Measurements from ENCODE around the gene RAC3.

The RAC3 gene

DNA sequence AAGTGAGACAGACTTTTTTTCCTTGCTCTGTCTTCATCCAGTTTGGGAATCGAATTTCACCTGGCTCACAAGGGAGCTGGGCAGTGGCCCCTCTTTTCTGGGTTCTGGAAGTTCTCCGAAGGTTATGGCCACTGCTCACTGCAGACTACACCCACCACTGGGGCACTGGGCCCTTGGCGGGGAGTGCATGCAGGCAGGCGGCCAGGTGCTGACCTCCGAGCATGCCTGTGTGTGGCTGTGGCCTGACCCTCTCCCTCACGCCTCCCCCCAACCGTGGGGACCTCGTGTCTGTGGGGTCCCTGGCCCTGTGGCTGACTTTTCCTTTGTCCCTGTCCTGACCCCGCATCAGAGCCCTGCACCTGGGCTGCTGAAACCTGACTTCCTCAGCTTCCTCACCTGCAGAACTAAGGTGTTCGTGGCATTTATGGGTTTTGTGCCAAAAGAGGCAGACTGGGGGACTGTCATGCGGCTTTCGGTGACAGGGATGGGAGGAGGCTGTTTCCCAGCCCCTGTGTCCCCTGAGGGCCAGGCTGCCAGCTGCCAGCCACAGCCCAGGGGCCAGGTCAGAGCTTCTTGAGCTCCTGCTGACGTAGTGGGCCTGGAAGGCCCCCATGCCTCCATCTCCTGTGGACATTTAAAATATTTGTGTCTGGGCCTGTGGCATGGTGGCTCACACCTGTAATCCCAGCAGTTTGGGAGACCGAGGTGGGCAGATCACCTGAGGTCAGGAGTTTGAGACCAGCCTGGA, 32.6 kb upstream of the RAC3 start:
- no peak for DNase-seq (ENCODE audit: low spot score)
- FAIRE-seq, result no peak

DNA sequence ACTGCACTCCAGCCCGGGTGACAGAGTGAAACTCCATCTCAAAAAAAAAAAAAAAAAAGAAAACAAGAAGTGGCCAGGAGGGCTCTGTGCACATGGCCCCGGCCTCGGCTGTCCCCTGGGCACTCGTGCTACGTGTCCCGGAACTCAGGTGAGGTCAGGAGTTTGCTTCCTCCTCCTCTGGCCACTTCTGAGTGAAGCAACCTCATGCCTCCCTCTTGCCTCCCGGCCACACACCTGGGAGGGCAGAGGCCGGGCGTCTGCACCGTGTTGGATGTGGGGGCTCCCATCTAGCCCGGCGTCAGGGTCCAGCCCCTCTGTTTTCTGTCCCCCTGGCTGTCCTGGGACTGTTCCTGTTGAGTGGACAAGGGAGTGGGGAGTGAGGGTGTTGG, 31.9 kb upstream of the RAC3 start:
- DNase-seq (ENCODE audit: low spot score) (no peak), FAIRE-seq (no peak)

DNA sequence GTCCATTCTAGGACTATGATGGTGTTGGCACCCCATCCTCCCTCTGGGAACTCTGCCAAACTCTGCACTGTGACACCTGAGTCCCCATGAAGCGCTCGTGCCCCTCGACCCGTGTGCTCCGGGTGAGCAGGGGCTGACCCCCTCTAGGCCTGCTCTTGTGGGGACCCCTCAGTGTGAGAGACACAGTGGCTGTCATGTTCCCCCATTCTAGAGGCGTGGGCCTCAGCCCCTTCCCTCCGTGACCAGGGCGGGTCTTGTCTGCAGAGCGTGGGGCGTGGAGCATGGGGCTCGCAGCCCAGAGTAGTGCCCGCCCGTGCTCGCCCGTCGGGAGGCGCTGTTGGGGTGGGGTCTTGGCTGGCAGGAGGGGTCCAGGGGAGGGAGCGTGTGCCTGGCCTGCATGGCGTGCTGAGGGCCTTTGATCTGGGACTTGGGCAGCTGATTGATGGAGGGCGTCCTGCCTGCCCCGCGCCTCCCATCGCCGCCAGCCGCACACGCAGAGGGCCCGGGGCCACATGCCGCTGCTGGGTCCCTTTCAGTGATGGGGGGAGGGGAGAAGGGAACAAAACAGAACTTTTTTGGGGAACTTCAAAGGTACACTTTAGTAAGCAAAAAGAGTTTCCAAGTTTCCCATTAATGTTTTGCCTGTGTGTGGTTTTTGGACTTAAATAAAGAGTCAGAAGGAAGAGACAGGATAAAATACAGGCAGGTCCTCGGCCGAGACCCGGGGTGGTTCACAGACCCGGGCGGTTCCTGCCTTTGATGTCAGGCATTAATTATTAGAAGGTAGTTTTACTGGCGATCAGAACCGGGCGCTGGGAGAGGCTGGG, 31.3 kb upstream of the RAC3 start:
- FAIRE-seq, result no peak
- no peak for DNase-seq (ENCODE audit: low spot score)

DNA sequence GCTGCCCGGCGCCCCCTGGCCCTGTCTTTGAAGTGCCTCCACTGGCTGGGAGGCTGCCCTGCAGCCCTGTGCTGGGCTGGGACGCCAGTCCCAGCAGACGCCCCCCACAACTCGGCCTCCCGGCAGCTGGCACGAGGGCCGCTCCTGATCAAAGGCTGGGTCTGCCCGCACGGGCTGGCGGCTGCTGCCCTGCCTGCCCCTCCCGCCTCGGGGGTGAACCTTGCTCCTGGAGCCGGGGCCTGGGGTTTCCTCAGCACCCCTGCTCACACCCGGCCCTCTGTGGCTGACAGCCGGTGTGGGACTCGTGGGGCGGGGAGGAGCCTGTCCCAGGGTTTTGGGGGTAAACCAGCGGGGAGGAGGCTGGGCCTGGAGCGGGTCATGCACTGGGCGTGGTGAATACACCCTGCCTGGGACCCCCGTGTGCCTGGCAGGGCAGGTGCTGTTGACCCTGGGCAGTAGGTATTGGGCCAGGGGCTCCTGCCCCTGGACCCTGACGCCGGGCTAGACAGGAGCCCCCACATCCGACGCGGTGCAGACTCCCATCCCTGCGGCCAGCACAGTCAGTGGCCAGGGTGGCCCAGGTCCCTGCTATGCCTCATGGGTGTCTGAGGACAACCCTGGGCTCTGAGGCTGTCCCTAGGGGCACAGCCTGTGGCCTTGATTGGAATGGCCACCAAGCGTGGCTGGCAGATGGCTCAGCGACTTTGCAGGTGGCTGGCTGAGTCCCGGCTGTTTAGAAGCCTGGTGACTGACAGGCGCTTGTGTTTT, 30.5 kb upstream of the RAC3 start:
- FAIRE-seq, result no peak
- no peak for DNase-seq (ENCODE audit: low spot score)

DNA sequence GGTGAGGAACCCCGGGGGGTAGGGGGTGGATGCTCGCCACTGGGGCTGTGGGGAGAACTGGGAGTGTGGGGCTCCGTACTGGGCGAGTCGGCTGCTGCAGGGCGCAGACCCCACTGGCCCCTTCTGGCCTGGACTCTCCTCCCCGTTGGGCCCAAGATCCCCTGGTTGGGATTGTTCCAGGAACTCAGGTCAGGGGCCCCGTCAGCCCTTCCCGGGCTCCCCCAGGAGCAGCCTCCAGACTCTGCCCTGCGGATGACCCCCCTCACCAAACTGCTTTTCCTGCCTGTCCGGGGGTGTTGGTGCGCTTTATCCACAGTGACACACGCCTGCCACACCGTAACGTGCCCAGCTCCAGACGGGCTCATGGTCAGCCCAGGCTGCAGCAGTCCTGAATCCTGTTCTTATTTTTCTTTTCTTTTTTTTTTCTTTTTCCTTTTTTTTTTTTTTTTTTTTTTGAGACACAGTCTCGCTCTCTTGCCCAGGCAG, 29.9 kb upstream of the RAC3 start:
- FAIRE-seq (no peak), DNase-seq (ENCODE audit: low spot score) (no peak)

- peak; percentile 98 for DNase-seq (ENCODE audit: low spot score)
- peak; percentile 95 for FAIRE-seq
These were observed 27.8 kb upstream of the RAC3 start for GRCh38 chr17:82003411-82004381.

GRCh38 chr17:82004517-82005455, 26.7 kb upstream of the RAC3 start:
- FAIRE-seq, result no peak
- no peak for DNase-seq (ENCODE audit: low spot score)

GRCh38 chr17:82005701-82006348, 25.7 kb upstream of the RAC3 start:
- DNase-seq (ENCODE audit: low spot score) (no peak), FAIRE-seq (peak; percentile 99)

GRCh38 chr17:82006468-82007227, 24.8 kb upstream of the RAC3 start:
- FAIRE-seq, result no peak
- DNase-seq (ENCODE audit: low spot score), result peak; percentile 84

DNA sequence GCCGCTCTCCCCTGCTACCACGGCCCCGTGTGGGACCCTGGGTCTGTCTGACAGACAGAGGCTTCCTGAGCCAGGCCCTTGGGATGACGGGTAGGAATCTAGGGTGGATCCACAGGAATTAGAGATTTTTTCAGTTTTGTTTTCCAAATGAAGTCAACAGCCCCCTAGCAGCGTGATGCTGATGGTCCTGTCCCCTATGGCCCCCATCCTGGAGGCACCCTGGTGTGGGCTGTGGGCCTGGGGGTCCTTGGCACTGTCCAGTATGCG, 24.3 kb upstream of the RAC3 start:
- no peak for FAIRE-seq
- DNase-seq (ENCODE audit: low spot score), result no peak

DNA sequence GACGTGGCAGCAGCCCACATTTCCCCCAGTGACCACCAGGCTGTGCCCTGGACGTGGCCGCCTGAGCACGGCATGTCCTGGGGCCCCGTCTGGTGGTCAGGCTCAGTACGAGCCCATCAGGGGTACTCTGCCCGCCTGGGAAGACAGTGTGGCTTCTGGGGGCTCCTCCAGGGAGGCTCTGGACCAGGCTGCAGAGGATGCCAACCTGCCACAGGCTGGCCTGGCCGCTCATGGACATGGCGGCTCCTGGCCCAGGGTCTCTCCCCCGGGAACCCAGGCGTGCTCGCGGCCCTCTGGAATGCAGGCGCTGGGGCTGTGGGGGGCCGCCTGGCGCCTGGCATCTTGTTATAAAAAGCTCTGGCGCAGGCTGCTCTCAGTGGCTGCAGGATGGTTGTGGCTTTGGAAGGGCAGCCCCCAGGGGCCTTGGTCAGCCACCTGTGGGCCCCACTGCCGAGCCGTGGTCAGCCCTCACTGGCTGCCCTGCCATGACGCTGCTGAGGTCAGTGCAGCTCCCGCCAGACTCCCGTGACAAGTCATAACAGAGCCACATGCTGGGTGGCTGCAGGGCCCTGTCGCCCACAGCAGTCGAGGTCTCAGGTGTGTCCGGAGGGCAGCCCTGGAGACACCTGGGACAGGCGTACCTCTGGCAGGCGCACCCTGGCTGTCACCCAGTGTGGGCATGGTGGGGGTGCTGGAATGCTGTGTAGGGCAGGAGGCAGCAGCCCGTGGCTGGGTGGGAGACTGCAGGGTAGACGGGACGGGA, 23.8 kb upstream of the RAC3 start:
- DNase-seq (ENCODE audit: low spot score) (no peak), FAIRE-seq (peak; percentile 13)

DNA sequence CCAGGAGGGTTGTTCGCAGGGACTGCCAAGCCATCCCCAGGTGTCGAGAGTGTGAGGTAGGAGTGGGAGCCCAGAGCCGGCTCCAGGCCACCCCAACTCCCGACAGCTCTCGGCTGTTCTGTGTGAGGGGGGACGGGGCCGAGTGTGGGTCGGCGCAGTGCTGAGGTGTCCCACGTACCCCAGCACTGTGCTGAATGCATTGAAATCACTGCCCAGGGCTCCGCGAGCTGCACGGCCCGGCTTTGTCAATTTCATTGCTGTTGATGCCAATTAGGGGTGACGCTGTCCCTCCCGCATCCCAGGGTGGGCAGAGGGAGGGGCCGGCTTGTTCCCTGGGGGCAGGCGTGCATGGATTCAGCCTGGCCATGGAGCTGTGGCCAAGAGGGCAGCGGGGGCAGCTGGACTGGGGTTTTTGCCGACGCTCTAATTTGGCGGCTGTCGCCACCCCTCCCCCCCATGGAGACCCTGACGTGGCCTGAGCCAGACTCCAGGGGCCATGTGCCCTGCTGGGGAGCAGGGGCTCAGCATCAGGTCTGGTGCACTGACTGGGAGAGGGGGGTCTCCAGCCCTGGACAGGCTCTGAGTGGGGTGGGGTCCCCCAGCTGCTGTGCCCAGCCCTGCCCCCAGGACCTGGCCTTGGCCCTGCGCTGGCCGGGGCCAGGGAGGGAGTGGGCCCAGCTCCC, 23.1 kb upstream of the RAC3 start:
- DNase-seq (ENCODE audit: low spot score) (no peak), FAIRE-seq (no peak)

DNA sequence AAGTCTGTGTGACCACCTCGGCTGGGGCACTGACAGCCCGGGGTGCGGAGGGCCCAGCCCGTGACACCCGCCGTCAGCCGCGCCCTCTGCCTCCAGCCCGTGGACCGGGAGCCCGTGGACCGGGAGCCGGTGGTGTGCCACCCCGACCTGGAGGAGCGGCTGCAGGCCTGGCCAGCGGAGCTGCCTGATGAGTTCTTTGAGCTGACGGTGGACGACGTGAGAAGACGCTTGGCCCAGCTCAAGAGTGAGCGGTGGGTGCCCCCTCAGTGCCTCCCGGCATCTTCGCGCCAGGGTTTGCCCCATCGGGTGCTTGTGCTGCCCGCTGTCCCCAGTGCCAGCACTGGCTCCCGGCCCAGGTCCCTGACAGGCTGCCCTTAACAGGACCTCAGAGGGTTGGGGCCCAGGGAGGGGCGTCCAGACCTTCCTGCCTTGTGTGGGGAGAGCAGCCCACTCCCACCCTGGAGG, 22.5 kb upstream of the RAC3 start:
- DNase-seq (ENCODE audit: low spot score), result no peak
- no peak for FAIRE-seq

- FAIRE-seq (no peak), DNase-seq (ENCODE audit: low spot score) (no peak)
These were observed 22.1 kb upstream of the RAC3 start for GRCh38 chr17:82009413-82009812.

DNA sequence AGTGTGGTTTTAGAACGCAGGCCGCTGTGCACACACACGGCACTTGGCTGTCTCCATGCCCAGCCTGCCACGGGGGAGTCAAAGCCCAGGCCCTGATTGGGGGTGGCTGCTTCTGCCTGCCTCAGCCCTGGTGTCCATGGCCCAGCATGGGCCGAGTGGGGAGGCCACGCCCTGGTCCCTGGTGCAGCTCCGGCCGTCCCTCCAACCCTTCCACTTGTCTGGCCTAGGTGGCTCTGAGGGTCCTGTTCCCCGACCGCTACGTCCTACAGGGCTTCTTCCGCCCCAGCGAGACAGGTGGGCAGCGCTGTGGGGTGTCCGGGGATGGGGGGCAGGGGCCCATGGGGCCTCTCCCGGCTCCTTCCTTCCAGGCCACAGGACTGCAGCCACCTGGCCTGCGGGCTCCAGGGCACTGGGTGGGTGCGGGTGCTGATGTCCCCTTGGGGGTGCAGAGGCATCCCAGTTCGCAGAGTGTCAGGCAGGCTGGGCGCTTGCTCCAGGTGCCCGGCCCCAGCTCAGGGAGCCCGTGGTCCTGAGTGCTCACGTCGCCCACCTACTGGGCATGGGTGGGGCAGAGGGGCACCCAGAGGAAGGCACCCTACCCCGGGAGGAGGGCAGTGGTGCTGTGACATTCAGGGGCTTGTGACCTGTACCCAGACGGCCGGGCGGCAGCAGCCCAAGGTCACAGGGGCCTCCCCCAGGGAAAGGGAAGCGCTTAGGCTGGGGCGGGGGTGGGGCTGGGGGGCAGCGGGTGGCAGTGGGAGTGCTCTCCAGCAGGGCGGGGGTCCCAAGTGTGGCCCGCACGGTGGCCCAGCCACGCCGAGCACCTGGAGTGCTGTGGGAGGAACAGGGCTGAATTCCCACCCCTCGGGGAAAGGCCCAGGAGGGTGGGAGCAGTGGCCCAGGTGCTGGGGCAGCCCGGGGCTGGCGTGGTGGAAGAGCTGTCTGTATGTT, 20.6 kb upstream of the RAC3 start:
- DNase-seq (ENCODE audit: low spot score) (no peak), FAIRE-seq (no peak)

DNA sequence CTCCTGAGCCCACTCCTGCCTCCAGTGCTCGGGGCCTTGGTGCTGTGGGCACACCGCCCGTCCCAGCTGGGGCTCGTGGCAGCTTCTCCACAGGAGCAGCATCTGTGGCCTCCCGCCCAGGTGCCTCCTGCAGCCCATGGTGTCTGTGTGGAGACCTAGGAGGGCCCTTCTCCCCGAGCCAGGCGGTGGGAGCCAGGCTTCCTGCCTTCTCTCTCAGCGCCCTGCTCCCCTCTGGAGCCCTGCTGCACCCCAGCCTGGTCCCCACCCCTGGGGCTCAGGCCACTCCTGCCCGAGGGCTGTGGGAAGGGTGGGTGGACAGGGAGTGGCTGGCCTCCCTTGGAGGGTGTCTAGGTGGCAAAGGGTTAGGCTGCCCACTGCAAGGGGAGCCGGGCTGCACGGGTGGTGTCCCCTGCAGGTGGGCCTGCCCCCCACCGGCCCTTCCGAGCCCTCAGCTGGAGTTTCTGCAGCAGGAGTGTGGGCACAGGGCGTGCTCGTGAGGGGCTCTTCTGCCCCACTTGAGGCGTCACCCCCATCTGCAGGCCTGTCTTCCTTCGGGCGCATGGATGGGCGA, 19.8 kb upstream of the RAC3 start:
- DNase-seq (ENCODE audit: low spot score) (no peak), FAIRE-seq (no peak)
